PC-9 (cell line): ENCODE measurements around the gene RAB20. TPM values are rescaled to one million over a fixed set of nuclear protein-coding genes. Genes with fewer than 3 reads are reported as not detected.

Experiments
- BruUV-seq: library from RNA; stranded (reverse); fragments of 400-500 nt; replicated peaks from 2 replicates; lab custom pipeline; 2021; lab: Mats Ljungman, UMichigan
- CTCF ChIA-PET: fragments of 300-600 bp; sonication (Branson Sonifier 250); formaldehyde crosslinking; loops from one replicate; lab custom pipeline; 2022; ENCODE audit warnings: antibody characterized with exemption; lab: Charles Lee
- POLR2A ChIA-PET: fragments of 300-600 bp; sonication (Branson Sonifier 250); formaldehyde crosslinking; loops from one replicate; lab custom pipeline; 2022; ENCODE audit warnings: antibody characterized with exemption; ENCODE audit not compliant: unreplicated experiment; lab: Charles Lee
- DNase-seq, 2 experiments: peaks; one replicate each; pipeline versions ENCODE4 v3.0.0 to v3.0.0-alpha.2; 2015 to 2022; ENCODE audit warnings: mixed read lengths in 1 of 2
- H2AFZ ChIP-seq: fragments of 200-600 bp; sonication (generic); 2 replicates; pipeline ENCODE4 v1.8.1; 2017; ENCODE audit warnings: antibody characterized with exemption
- H3F3A ChIP-seq: fragments of 200-600 bp; sonication (generic); 2 replicates; pipeline ENCODE4 v1.8.1; 2017; ENCODE audit warnings: antibody characterized with exemption, mild to moderate bottlenecking, low read depth; ENCODE audit not compliant: insufficient read depth
- H3K27ac ChIP-seq: fragments of 200-600 bp; sonication (generic); 2 replicates; pipeline ENCODE4 v1.6.1; 2016; ENCODE audit warnings: mixed run types
- H3K27me3 ChIP-seq: fragments of 200-600 bp; sonication (generic); 2 replicates; pipeline ENCODE4 v1.6.1; 2016; ENCODE audit warnings: low read depth, mixed run types; ENCODE audit not compliant: insufficient read depth
- H3K36me3 ChIP-seq: fragments of 200-600 bp; sonication (generic); 2 replicates; pipeline ENCODE4 v1.6.1; 2016; ENCODE audit warnings: low read depth, mixed run types
- H3K4me1 ChIP-seq: fragments of 200-600 bp; sonication (generic); replicated peaks from 2 replicates; pipeline ENCODE4 v1.6.1; 2016; ENCODE audit warnings: mixed run types; ENCODE audit not compliant: insufficient read depth
- H3K4me2 ChIP-seq: fragments of 200-600 bp; sonication (generic); 2 replicates; pipeline ENCODE4 v1.6.1; 2017; ENCODE audit warnings: mixed run types
- H3K4me3 ChIP-seq: fragments of 200-600 bp; sonication (generic); 2 replicates; pipeline ENCODE4 v1.6.1; 2016; ENCODE audit warnings: mixed run types
- H3K79me2 ChIP-seq: fragments of 200-600 bp; sonication (generic); 2 replicates; pipeline ENCODE4 v1.6.1; 2017; ENCODE audit warnings: low read depth, mixed run types
- H3K9me2 ChIP-seq: fragments of 200-600 bp; sonication (generic); 2 replicates; pipeline ENCODE4 v1.8.1; 2017; ENCODE audit warnings: mild to moderate bottlenecking; ENCODE audit not compliant: insufficient read depth
- H3K9me3 ChIP-seq: fragments of 200-600 bp; sonication (generic); 2 replicates; pipeline ENCODE4 v1.8.1; 2016; ENCODE audit warnings: low read depth; ENCODE audit not compliant: insufficient read depth
- H4K20me1 ChIP-seq: fragments of 200-600 bp; sonication (generic); 2 replicates; pipeline ENCODE4 v1.8.1; 2017; ENCODE audit not compliant: insufficient read depth
- CTCF ChIP-seq: fragments of 200-600 bp; sonication (generic); conservative IDR thresholded peaks from 2 replicates; pipeline ENCODE4 v1.6.1; 2017; ENCODE audit warnings: mixed run types, antibody characterized with exemption, mild to moderate bottlenecking, moderate library complexity
- EZH2 ChIP-seq: fragments of 200-600 bp; sonication (generic); IDR thresholded peaks from 2 replicates; pipeline ENCODE4 v1.8.0; 2017; ENCODE audit warnings: antibody characterized with exemption, low read depth
- intact Hi-C: fragments of 100-400 bp; cut with micrococcal nuclease; formaldehyde crosslinking; loops from one replicate; pipeline ENCODE4 v1.10.0; 2022; ENCODE audit not compliant: unreplicated experiment
- total RNA-seq: library from RNA; stranded (reverse); gene quantifications from 2 replicates; pipeline ENCODE4 v1.2.3, GENCODE V29; 2021

RAB20 gene
- total RNA-seq, 1 experiment from 2014 or later, result 31.9 TPM

GRCh38 chr13:110580800-110581199 lies 19.3 kb upstream of the RAB20 start:
- Histone ChIP-seq H3K4me1 (peaks cover 6% of the 10 kb centered on the region; the same call in 1 of the 2 replicates), H3K4me3 (no peak overlapping the region), H3F3A (no peaks in the 10 kb centered on the region), H3K27ac (no peak overlapping the region), H3K27me3 (no peaks in the 10 kb centered on the region), H3K36me3 (no peaks in the 10 kb centered on the region), H3K79me2 (no peaks in the 10 kb centered on the region), H3K9me3 (no peaks in the 10 kb centered on the region), H3K4me2 (no peak overlapping the region), H3K9me2 (no peaks in the 10 kb centered on the region), H2AFZ (peak overlapping the region; percentile 72), H4K20me1 (no peaks in the 10 kb centered on the region)
- no TSS peak for BruUV-seq
- TF ChIP-seq CTCF (no peak), EZH2 (no peak)
- POLR2A ChIA-PET, result interaction anchor here (0.6 kb wide), 1 partner anchor 125 kb away, joined by 8 read pairs; no protein-coding TSS in a partner anchor
- no peak for DNase-seq
- intact Hi-C loops, result no loop called here
- CTCF ChIA-PET, result no interaction called here

GRCh38 chr13:110578363-110578762 lies 16.8 kb upstream of the RAB20 start:
- Histone ChIP-seq H3K79me2 (no peaks in the 10 kb centered on the region), H3K36me3 (no peaks in the 10 kb centered on the region), H4K20me1 (no peaks in the 10 kb centered on the region), H3F3A (peaks cover 8% of the 10 kb centered on the region; the same call in 1 of the 2 replicates), H3K4me2 (no peak overlapping the region), H3K9me3 (no peaks in the 10 kb centered on the region), H3K4me1 (peaks cover 11% of the 10 kb centered on the region), H2AFZ (no peak overlapping the region), H3K27ac (no peak overlapping the region), H3K4me3 (no peak overlapping the region), H3K9me2 (no peaks in the 10 kb centered on the region), H3K27me3 (no peaks in the 10 kb centered on the region)
- TF ChIP-seq EZH2 (no peak), CTCF (no peak)
- ChIA-PET CTCF (no interaction called here), POLR2A (no interaction called here)
- intact Hi-C loops, result loop anchor here (5.0 kb wide), 1 partner anchor 121 kb away; no protein-coding TSS in a partner anchor
- DNase-seq, result no peak
- BruUV-seq, result no TSS peak

- intact Hi-C loops, result loop anchor here (5.0 kb wide), 1 partner anchor 120 kb away; no protein-coding TSS in a partner anchor
- BruUV-seq, result no TSS peak
- no peak for DNase-seq
- Histone ChIP-seq H3K4me2 (no peak overlapping the region), H3K27ac (no peak overlapping the region), H3K9me2 (no peaks in the 10 kb centered on the region), H3K27me3 (no peaks in the 10 kb centered on the region), H3K36me3 (no peaks in the 10 kb centered on the region), H3K9me3 (no peaks in the 10 kb centered on the region), H2AFZ (no peak overlapping the region), H3K79me2 (no peaks in the 10 kb centered on the region), H4K20me1 (no peaks in the 10 kb centered on the region), H3K4me3 (no peak overlapping the region), H3F3A (peaks cover 8% of the 10 kb centered on the region; the same call in 1 of the 2 replicates), H3K4me1 (peaks cover 11% of the 10 kb centered on the region)
- TF ChIP-seq CTCF (no peak), EZH2 (no peak)
- ChIA-PET CTCF (no interaction called here), POLR2A (interaction anchor here (0.7 kb wide), 1 partner anchor 285 kb away, joined by 9 read pairs; no protein-coding TSS in a partner anchor)
Observed at GRCh38 chr13:110576736-110577476, 15.4 kb upstream of the RAB20 start.
